Measurements from ENCODE around the gene MRGPRG. TPM values are rescaled to one million over a fixed set of nuclear protein-coding genes. Genes with fewer than 3 reads are reported as not detected.

The MRGPRG gene
- total and polyA plus RNA-seq, 2 of the 4 experiments (the other 2 are of a cell fraction), result not detected

- ChIA-PET CTCF (no interaction called here), POLR2A (ENCODE audit: unreplicated experiment) (no interaction called here)
- H3K4me1 ChIP-seq (ENCODE audit: control insufficient read depth, insufficient read depth, low read length), result no peaks in the 10 kb centered on the region; the same call in 1 of the 2 replicates
- H4K5ac ChIP-seq (ENCODE audit: low read depth, low read length), result no peak overlapping the region
- H3K4me2 ChIP-seq (ENCODE audit: low read depth, low read length), result no peak overlapping the region
- no peak overlapping the region for H3K27ac ChIP-seq (ENCODE audit: insufficient read depth, low read length)
- no peak overlapping the region for H2BK5ac ChIP-seq (ENCODE audit: low read depth, low read length, poor library complexity, severe bottlenecking)
- no peak overlapping the region for H2BK120ac ChIP-seq (ENCODE audit: low read depth, low read length)
- intact Hi-C loops (cut with micrococcal nuclease) (no loop called here), dilution Hi-C loops (cut with HindIII; ENCODE audit: low sequenced_read_pairs, unreplicated experiment) (no loop called here), in situ Hi-C loops (cut with MboI; ENCODE audit: low sequenced_read_pairs) (no loop called here)
- H2AK9ac ChIP-seq (replicated peaks; ENCODE audit: low read depth, low read length, poor library complexity), result no peak overlapping the region
- no peaks in the 10 kb centered on the region for H4K20me1 ChIP-seq (ENCODE audit: insufficient read depth, low read length)
- no peaks in the 10 kb centered on the region for H3K9me1 ChIP-seq (ENCODE audit: insufficient read depth, low read length)
- H2AFZ ChIP-seq (replicated peaks; ENCODE audit: low read length, poor library complexity), result no peak overlapping the region
- DNase-seq, result no peak
- no peak overlapping the region for H3K23ac ChIP-seq (ENCODE audit: low read depth, low read length)
- no peak overlapping the region for H2AK5ac ChIP-seq (ENCODE audit: low read depth, low read length)
- no peak overlapping the region for H4K91ac ChIP-seq (ENCODE audit: insufficient read depth, low read depth, low read length)
- TF ChIP-seq USF2 (IDR thresholded peaks at IDR 0.05; ENCODE audit: low read depth, low read length), result no peak
- no peak overlapping the region for H3K56ac ChIP-seq (ENCODE audit: extremely low read depth, insufficient read depth, low read length)
- no TSS peak for BruUV-seq (replicated peaks)
- 76% methylated on average over 11 of the region's 15 CpGs; no CpG with 5 or more reads in 1 of the 2 experiments for WGBS, 2 experiments (ENCODE audit: extremely low coverage in 2 of 2, insufficient read length in 1 of 2)
- ATAC-seq (ENCODE audit: low read depth), result no peak
- H3K79me1 ChIP-seq (ENCODE audit: low read depth in 1 of 2, low read length in 2 of 2), result no peaks in the 10 kb centered on the region
- H4K8ac ChIP-seq (ENCODE audit: low read depth in 2 of 2, low read length in 2 of 2), result no peak overlapping the region
- no peak overlapping the region for H3K4ac ChIP-seq (ENCODE audit: low read depth, low read length)
- H3K36me3 ChIP-seq (ENCODE audit: control insufficient read depth, insufficient read depth, low read length), result no peaks in the 10 kb centered on the region
- no peak overlapping the region for H2BK15ac ChIP-seq (ENCODE audit: low read depth, low read length)
- H3K14ac ChIP-seq (replicated peaks; ENCODE audit: low read depth, low read length), result no peak overlapping the region
- peaks cover 88% of the 10 kb centered on the region for H3K27me3 ChIP-seq (ENCODE audit: control insufficient read depth, insufficient read depth, low read length)
- H2BK20ac ChIP-seq (ENCODE audit: low read depth, low read length), result no peak overlapping the region
- H3K9ac ChIP-seq (ENCODE audit: low read depth, low read length), result no peak overlapping the region
- no peaks in the 10 kb centered on the region for H3K9me3 ChIP-seq (ENCODE audit: control insufficient read depth, insufficient read depth, low read length)
- H3K18ac ChIP-seq (ENCODE audit: low read depth, low read length), result no peak overlapping the region
- no peak overlapping the region for H3K4me3 ChIP-seq (ENCODE audit: insufficient read depth, low read depth, low read length)
Measured at GRCh38 chr11:3201112-3201581, 17.5 kb downstream of the MRGPRG start.

Measured in IMR-90 (cell line).